ENCODE measurements around the gene UBE2D1. TPM values are rescaled to one million over a fixed set of nuclear protein-coding genes. Genes with fewer than 3 reads are reported as not detected.

The UBE2D1 gene
- total RNA-seq, 6 experiments from 2014 or later: 3.1 to 11.9 (median 6.6) TPM

DNA sequence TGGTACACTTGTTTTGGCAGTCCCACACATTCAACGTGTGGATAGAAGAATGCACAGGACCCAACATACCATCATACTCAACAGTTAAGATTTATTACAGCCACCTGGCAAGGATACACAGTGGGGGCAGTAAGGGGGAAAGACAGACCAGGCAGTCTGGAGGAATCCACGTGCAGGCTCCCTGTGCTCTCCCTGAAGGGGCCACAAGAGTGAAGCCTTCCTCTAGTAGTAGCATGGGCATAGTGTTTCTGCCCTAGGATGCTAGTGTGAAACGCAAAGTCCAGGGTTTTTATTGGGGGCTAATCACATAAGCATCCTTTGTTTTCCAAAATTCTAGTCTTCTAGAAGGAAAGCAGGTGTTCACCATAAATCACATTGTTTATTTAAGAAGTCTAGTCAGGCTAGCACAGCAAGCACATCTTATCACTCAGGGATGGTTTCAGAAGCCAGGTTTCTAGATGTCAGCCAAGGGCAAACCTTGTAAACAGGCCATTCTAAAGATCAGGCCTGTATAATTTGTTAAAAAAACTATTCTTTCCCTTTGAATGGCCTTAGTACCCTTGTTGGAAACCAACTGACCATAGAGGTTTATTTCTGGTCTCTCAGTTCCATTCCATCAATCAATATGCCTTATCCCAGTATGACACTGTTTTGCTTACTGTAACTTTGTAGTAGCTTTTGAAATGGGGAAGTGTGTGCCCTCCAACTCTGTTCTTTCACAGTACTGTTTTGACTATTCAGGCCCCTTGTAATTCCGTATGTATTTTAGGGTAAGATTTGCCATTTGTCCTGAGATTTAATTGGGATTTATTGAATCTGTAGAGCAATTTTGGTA, 38.0 kb downstream of the UBE2D1 start:
- ATAC-seq (no peak), DNase-seq (no peak)
- no peaks in the 10 kb centered on the region for H3K4me1 ChIP-seq
- no peak overlapping the region for H3K27ac ChIP-seq
- intact Hi-C loops (cut with DNase I): no loop called here
- H3K9me3 ChIP-seq: no peaks in the 10 kb centered on the region
- TF ChIP-seq, protein P1, sequence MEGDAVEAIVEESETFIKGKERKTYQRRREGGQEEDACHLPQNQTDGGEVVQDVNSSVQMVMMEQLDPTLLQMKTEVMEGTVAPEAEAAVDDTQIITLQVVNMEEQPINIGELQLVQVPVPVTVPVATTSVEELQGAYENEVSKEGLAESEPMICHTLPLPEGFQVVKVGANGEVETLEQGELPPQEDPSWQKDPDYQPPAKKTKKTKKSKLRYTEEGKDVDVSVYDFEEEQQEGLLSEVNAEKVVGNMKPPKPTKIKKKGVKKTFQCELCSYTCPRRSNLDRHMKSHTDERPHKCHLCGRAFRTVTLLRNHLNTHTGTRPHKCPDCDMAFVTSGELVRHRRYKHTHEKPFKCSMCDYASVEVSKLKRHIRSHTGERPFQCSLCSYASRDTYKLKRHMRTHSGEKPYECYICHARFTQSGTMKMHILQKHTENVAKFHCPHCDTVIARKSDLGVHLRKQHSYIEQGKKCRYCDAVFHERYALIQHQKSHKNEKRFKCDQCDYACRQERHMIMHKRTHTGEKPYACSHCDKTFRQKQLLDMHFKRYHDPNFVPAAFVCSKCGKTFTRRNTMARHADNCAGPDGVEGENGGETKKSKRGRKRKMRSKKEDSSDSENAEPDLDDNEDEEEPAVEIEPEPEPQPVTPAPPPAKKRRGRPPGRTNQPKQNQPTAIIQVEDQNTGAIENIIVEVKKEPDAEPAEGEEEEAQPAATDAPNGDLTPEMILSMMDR (IDR thresholded peaks at IDR 0.05): no peak
- no peak for TF ChIP-seq POLR2A (IDR thresholded peaks at IDR 0.05)
- 76% methylated on average over 3 of the region's 4 CpGs for WGBS (ENCODE audit: insufficient coverage, low coverage, low lambda C conversion rate, missing lambda C conversion rate)
- no peak overlapping the region for H3K4me3 ChIP-seq
- no peaks in the 10 kb centered on the region for H3K27me3 ChIP-seq
- no peaks in the 10 kb centered on the region for H3K36me3 ChIP-seq

DNA sequence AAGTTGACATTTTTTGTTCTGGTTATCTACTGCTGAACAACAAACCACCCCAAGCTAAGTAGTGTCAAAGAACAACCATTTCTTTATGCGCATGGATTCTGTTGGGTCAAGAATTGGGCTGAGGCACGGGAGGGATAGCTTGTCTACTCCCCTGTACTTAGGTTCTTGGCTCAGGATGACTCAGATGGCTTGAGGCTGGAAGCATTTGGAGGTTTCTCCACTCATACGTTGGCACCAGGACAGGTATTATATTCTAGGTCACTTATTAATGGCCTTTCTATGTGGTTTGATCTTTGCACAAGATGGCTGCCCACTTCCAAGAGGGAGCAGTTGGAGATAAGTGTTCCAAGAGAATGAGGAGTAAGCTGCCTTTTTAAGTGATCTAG, 38.6 kb downstream of the UBE2D1 start:
- H3K27ac ChIP-seq: no peak overlapping the region
- no peaks in the 10 kb centered on the region for H3K4me1 ChIP-seq
- no peaks in the 10 kb centered on the region for H3K27me3 ChIP-seq
- no peak for ATAC-seq
- TF ChIP-seq, protein P1 (IDR thresholded peaks at IDR 0.05): no peak
- TF ChIP-seq POLR2A (IDR thresholded peaks at IDR 0.05): no peak
- H3K4me3 ChIP-seq: no peak overlapping the region
- no peaks in the 10 kb centered on the region for H3K9me3 ChIP-seq
- intact Hi-C loops (cut with DNase I): no loop called here
- H3K36me3 ChIP-seq: no peaks in the 10 kb centered on the region
- 100% methylated on average over 2 of the region's 3 CpGs for WGBS (ENCODE audit: insufficient coverage, low coverage, low lambda C conversion rate, missing lambda C conversion rate)
- no peak for DNase-seq

DNA sequence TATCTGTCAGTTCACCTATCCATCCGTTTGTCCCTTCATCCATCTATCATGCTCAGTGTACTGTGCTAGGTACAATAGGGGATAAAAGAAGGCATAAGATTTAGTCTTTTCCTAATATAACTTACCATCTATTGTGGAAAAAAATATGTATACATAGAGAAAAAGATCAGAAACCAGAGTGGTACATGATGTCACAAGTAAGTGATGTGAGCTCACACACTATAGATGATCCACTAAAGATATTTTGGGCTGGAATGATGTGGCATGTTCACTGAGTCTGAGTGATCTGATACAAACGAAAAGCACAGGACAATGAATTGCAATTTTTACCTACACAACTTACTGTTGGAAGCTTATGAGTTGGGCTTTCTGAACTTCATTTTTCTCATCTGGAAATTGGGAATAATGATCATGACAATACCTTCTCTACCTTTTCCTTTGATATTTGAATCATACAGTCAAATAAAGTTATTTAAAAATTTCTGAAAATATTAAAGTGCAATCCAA, 47.7 kb downstream of the UBE2D1 start:
- ATAC-seq: no peak
- peaks cover 0 to 13% (median 3%) of the 10 kb centered on the region in 4 donors for H3K4me1 ChIP-seq
- intact Hi-C loops (cut with DNase I): no loop called here
- no peak overlapping the region for H3K4me3 ChIP-seq
- WGBS (ENCODE audit: insufficient coverage, low coverage, low lambda C conversion rate, missing lambda C conversion rate): 79% methylated on average over 2 of the region's 2 CpGs
- no peaks in the 10 kb centered on the region for H3K36me3 ChIP-seq
- TF ChIP-seq POLR2A (IDR thresholded peaks at IDR 0.05): no peak
- TF ChIP-seq, protein P1 (IDR thresholded peaks at IDR 0.05): no peak
- H3K9me3 ChIP-seq: no peaks in the 10 kb centered on the region
- no peak overlapping the region for H3K27ac ChIP-seq
- H3K27me3 ChIP-seq: no peaks in the 10 kb centered on the region
- DNase-seq: no peak

DNA sequence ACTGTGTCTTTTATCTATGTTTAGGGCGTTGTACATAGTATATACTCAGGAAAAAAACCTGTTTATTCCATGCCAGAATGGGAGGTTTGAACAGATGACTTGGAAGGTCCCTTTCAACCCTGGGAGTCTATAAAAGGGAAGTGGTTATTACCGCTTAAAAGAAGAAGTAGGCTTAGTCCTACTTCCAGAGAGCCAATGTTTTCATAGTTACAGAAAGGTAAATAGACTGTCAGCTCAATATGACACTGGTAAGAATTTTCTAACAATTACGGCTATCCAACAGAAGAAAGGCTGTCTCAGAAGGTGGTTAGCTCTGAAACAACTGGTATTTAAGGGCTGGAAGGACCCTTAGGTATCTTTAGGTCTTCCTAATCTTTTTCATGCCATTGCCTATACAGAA, 49.3 kb downstream of the UBE2D1 start:
- H3K4me3 ChIP-seq: peak overlapping the region; percentile 78 to 85 (median 84)
- no peaks in the 10 kb centered on the region for H3K9me3 ChIP-seq
- no peaks in the 10 kb centered on the region for H3K27me3 ChIP-seq
- H3K27ac ChIP-seq: peak overlapping the region; percentile 68 to 82 (median 77)
- ATAC-seq: peak in 2 of 4 donors; percentile 4 to 7
- intact Hi-C loops (cut with DNase I): no loop called here
- WGBS (ENCODE audit: insufficient coverage, low coverage, low lambda C conversion rate, missing lambda C conversion rate): 31% methylated on average over 3 of the region's 3 CpGs
- peaks cover 0 to 13% (median 3%) of the 10 kb centered on the region in 4 donors for H3K4me1 ChIP-seq
- TF ChIP-seq, protein P1 (IDR thresholded peaks at IDR 0.05): no peak
- no peak for TF ChIP-seq POLR2A (IDR thresholded peaks at IDR 0.05)
- peaks cover 0 to 11% (median 9%) of the 10 kb centered on the region in 4 donors for H3K36me3 ChIP-seq
- DNase-seq: no peak

All from right lobe of liver (tissue), 6 donors.